Uterus (tissue), 4 donors: ENCODE results near the gene MARCHF6. TPM values are rescaled to one million over a fixed set of nuclear protein-coding genes. Genes with fewer than 3 reads are reported as not detected.

Experiments
- DNase-seq, 2 donors: peaks; one replicate each; pipeline ENCODE4 v3.0.0-alpha.2; 2019 to 2020
- H3K27ac ChIP-seq, 2 donors: fragments of 200-600 bp; sonication (generic); 1 replicate in 1 of 2; 2 replicates in 1 of 2; pipeline ENCODE4 v1.5.1; 2016 to 2018
- H3K27me3 ChIP-seq, 2 donors: fragments of 200-600 bp; sonication (generic); one replicate each; pipeline ENCODE4 v1.5.1; 2018 to 2019; ENCODE audit warnings: control low read depth in 1 of 2
- H3K36me3 ChIP-seq, 2 donors: fragments of 200-600 bp; sonication (generic); one replicate each; pipeline ENCODE4 v1.5.1; 2019; ENCODE audit warnings: control low read depth in 1 of 2
- H3K4me1 ChIP-seq, 2 donors: fragments of 200-600 bp; sonication (generic); one replicate each; pipeline ENCODE4 v1.5.1; 2018 to 2019; ENCODE audit warnings: control low read depth in 1 of 2
- H3K4me3 ChIP-seq, 2 donors: fragments of 200-600 bp; sonication (generic); 1 replicate in 1 of 2; 2 replicates in 1 of 2; pipeline ENCODE4 v1.5.1; 2018 to 2019; ENCODE audit warnings: mild to moderate bottlenecking in 1 of 2
- H3K9me3 ChIP-seq, 2 donors: fragments of 200-600 bp; sonication (generic); one replicate each; pipeline ENCODE4 v1.5.1; 2019; ENCODE audit warnings: control low read depth in 1 of 2
- CTCF ChIP-seq, 4 experiments: fragments of 200-600 bp in 2 of 4; fragments of 450-650 bp in 2 of 4; sonication (generic) in 2 of 4; IDR thresholded peaks; one replicate each; pipeline ENCODE4 v1.5.1; 2016 to 2019; ENCODE audit warnings: antibody characterized with exemption in 4 of 4, mild to moderate bottlenecking in 2 of 4, moderate library complexity in 1 of 4
- POLR2A ChIP-seq, 2 donors: fragments of 450-650 bp; IDR thresholded peaks; one replicate each; pipeline ENCODE4 v1.6.1; 2016; ENCODE audit warnings: antibody characterized with exemption in 2 of 2, mild to moderate bottlenecking in 1 of 2, moderate library complexity in 1 of 2
- intact Hi-C: fragments of 100-400 bp; cut with DNase I; formaldehyde crosslinking; loops from one replicate; pipeline ENCODE4 v1.15.1; 2023; ENCODE audit warnings: low total_unique reads
- small RNA-seq: library from RNA; depleted of rRNA; stranded (forward); fragments of <200 nt; gene quantifications from one replicate; pipeline ENCODE3, GENCODE V24; 2016
- total RNA-seq, 4 donors: library from RNA; depleted of rRNA in 3 of 4; stranded (reverse); fragments of >200 nt in 3 of 4; gene quantifications; one replicate each; pipeline versions ENCODE4 v1.1.0 to v1.2.4, GENCODE V29; 2014 to 2023
- donor health status: DM: yes; HTN: yes; CAD: no.

MARCHF6 gene
- total RNA-seq, 4 donors from 2014 or later: 62.1 to 234 (median 178) TPM

- no peaks in the 10 kb centered on the region for H3K36me3 ChIP-seq
- no peak for DNase-seq
- H3K4me1 ChIP-seq: no peaks in the 10 kb centered on the region
- TF ChIP-seq POLR2A (IDR thresholded peaks at IDR 0.05) (no peak), CTCF (IDR thresholded peaks at IDR 0.05) (no peak)
- intact Hi-C loops: no loop called here
- peak overlapping the region; percentile 27 to 77 for H3K27ac ChIP-seq
- H3K9me3 ChIP-seq: no peaks in the 10 kb centered on the region
- H3K4me3 ChIP-seq: no peak overlapping the region
- H3K27me3 ChIP-seq: no peaks in the 10 kb centered on the region
These were observed 46.3 kb downstream of the MARCHF6 start for GRCh38 chr5:10399839-10400238.

GRCh38 chr5:10400411-10400810 is 46.9 kb downstream of the MARCHF6 start:
- Histone ChIP-seq H3K9me3 (no peaks in the 10 kb centered on the region), H3K27ac (peak overlapping the region; percentile 27 to 77), H3K4me1 (no peaks in the 10 kb centered on the region), H3K27me3 (no peaks in the 10 kb centered on the region), H3K36me3 (no peaks in the 10 kb centered on the region), H3K4me3 (no peak overlapping the region)
- no peak for DNase-seq
- intact Hi-C loops: no loop called here
- TF ChIP-seq POLR2A (IDR thresholded peaks at IDR 0.05) (no peak), CTCF (IDR thresholded peaks at IDR 0.05) (no peak)

GRCh38 chr5:10400831-10401230 is 47.3 kb downstream of the MARCHF6 start:
- Histone ChIP-seq H3K9me3 (no peaks in the 10 kb centered on the region), H3K4me3 (no peak overlapping the region), H3K27me3 (no peaks in the 10 kb centered on the region), H3K36me3 (no peaks in the 10 kb centered on the region), H3K4me1 (no peaks in the 10 kb centered on the region), H3K27ac (peak overlapping the region; percentile 31 to 77)
- intact Hi-C loops: no loop called here
- TF ChIP-seq CTCF (IDR thresholded peaks at IDR 0.05): no peak
- no peak for TF ChIP-seq POLR2A (IDR thresholded peaks at IDR 0.05)
- peak; percentile 27 to 28 for DNase-seq

- intact Hi-C loops: no loop called here
These were observed 48.0 kb downstream of the MARCHF6 start for GRCh38 chr5:10401498-10401897.

More at GRCh38 chr5:10401498-10401897, 48.0 kb downstream of the MARCHF6 start:
- Histone ChIP-seq H3K9me3 (no peaks in the 10 kb centered on the region), H3K4me3 (no peak overlapping the region), H3K4me1 (no peaks in the 10 kb centered on the region), H3K27ac (peak overlapping the region; percentile 31 to 77), H3K27me3 (no peaks in the 10 kb centered on the region), H3K36me3 (no peaks in the 10 kb centered on the region)
- TF ChIP-seq POLR2A (IDR thresholded peaks at IDR 0.05) (no peak), CTCF (IDR thresholded peaks at IDR 0.05) (no peak)
- no peak for DNase-seq

Small RNA genes within 50 kb of the gene (small RNA-seq; reads per million reads assigned to genes)
- gene RF00019: not detected

Other genes with a start within 250 kb of the MARCHF6 start
- 10 to 100 TPM in 3 of 4 donors, 1 to 10 TPM in 1; 4.1 to 62.4 (median 21.9) TPM for gene ATPSCKMT, start 103.8 kb upstream of the MARCHF6 start, total RNA-seq
- gene CCT5, start 103.4 kb upstream of the MARCHF6 start, total RNA-seq: 100 to 1,000 TPM in 1 of 4 donors, 10 to 100 TPM in 3; 57.6 to 251 (median 81.2) TPM
- 10 to 100 TPM in 2 of 4 donors, 1 to 10 TPM in 2; 1.5 to 20.3 (median 9.1) TPM for gene CMBL, start 45.8 kb upstream of the MARCHF6 start, total RNA-seq
- gene ROPN1L, start 88.2 kb downstream of the MARCHF6 start, total RNA-seq: 1 to 10 TPM in 1 of 4 donors, not detected in 3; 6.3 TPM
- gene ANKRD33B, start 210.4 kb downstream of the MARCHF6 start, total RNA-seq: 10 to 100 TPM in 1 of 4 donors, 1 to 10 TPM in 3; 2.1 to 24.1 (median 7.6) TPM